ENCODE data around the gene SNRPD2.
A peak's percentile ranks its signal among the peaks of the same experiment; 100 is the strongest.

SNRPD2 gene

GRCh38 chr19:45682908-45683307 is 8.8 kb downstream of the SNRPD2 start:
- H3K36me3 ChIP-seq (ENCODE audit: insufficient read depth, low read length), result peaks cover 23% of the 10 kb centered on the region
- TF ChIP-seq FOXP2 (optimal IDR thresholded peaks at IDR 0.05; ENCODE audit: control extremely low read depth, extremely low read length, insufficient read depth), result no peak
- no peak for TF ChIP-seq POLR2AphosphoS5 (IDR thresholded peaks at IDR 0.05; ENCODE audit: borderline replicate concordance, low read depth, low read length)
- no peak for TF ChIP-seq EZH2 (IDR thresholded peaks at IDR 0.05)
- H3K27ac ChIP-seq, result no peak overlapping the region

GRCh38 chr19:45682117-45682516 is 9.6 kb downstream of the SNRPD2 start:
- H3K36me3 ChIP-seq (ENCODE audit: insufficient read depth, low read length), result peaks cover 15% of the 10 kb centered on the region
- H3K4me3 ChIP-seq, result peak overlapping the region; percentile 78
- TF ChIP-seq FOXP2 (optimal IDR thresholded peaks at IDR 0.05; ENCODE audit: control extremely low read depth, extremely low read length, insufficient read depth) (no peak), EZH2 (IDR thresholded peaks at IDR 0.05) (no peak), POLR2AphosphoS5 (IDR thresholded peaks at IDR 0.05; ENCODE audit: borderline replicate concordance, low read depth, low read length) (no peak)
- H3K9me3 ChIP-seq (ENCODE audit: low read depth, low read length), result no peaks in the 10 kb centered on the region
- DNase-seq (ENCODE audit: low read depth, low spot score), result no peak
- H3K9ac ChIP-seq (ENCODE audit: insufficient read length), result no peak overlapping the region
- H3K27ac ChIP-seq, result no peak overlapping the region

More at GRCh38 chr19:45682908-45683307, 8.8 kb downstream of the SNRPD2 start:
- H3K9me3 ChIP-seq (ENCODE audit: low read depth, low read length), result no peaks in the 10 kb centered on the region
- no peak overlapping the region for H3K9ac ChIP-seq (ENCODE audit: insufficient read length)
- no peak for DNase-seq (ENCODE audit: low read depth, low spot score)
- H3K4me3 ChIP-seq, result no peak overlapping the region

GRCh38 chr19:45681391-45682015 is 10.2 kb downstream of the SNRPD2 start:
- peak; percentile 26 for TF ChIP-seq FOXP2 (optimal IDR thresholded peaks at IDR 0.05; ENCODE audit: control extremely low read depth, extremely low read length, insufficient read depth)
- no peak for TF ChIP-seq POLR2AphosphoS5 (IDR thresholded peaks at IDR 0.05; ENCODE audit: borderline replicate concordance, low read depth, low read length)
- TF ChIP-seq EZH2 (IDR thresholded peaks at IDR 0.05), result no peak
- Histone ChIP-seq H3K9ac (ENCODE audit: insufficient read length) (no peak overlapping the region), H3K27ac (no peak overlapping the region), H3K9me3 (ENCODE audit: low read depth, low read length) (no peaks in the 10 kb centered on the region), H3K36me3 (ENCODE audit: insufficient read depth, low read length) (peaks cover 11% of the 10 kb centered on the region; the same call in 1 of the 2 replicates), H3K4me3 (peak overlapping the region; percentile 78)
- DNase-seq (ENCODE audit: low read depth, low spot score), result no peak

- TF ChIP-seq EZH2 (IDR thresholded peaks at IDR 0.05) (no peak), POLR2AphosphoS5 (IDR thresholded peaks at IDR 0.05; ENCODE audit: borderline replicate concordance, low read depth, low read length) (no peak), FOXP2 (optimal IDR thresholded peaks at IDR 0.05; ENCODE audit: control extremely low read depth, extremely low read length, insufficient read depth) (no peak)
- H3K4me3 ChIP-seq, result peak overlapping the region; percentile 71
These were observed 14.2 kb downstream of the SNRPD2 start for GRCh38 chr19:45677351-45678230.

GRCh38 chr19:45676851-45677263 is 14.9 kb downstream of the SNRPD2 start:
- DNase-seq (ENCODE audit: low read depth, low spot score), result no peak
- H3K27ac ChIP-seq, result no peak overlapping the region
- no peaks in the 10 kb centered on the region for H3K9me3 ChIP-seq (ENCODE audit: low read depth, low read length)
- no peak for TF ChIP-seq POLR2AphosphoS5 (IDR thresholded peaks at IDR 0.05; ENCODE audit: borderline replicate concordance, low read depth, low read length)
- TF ChIP-seq EZH2 (IDR thresholded peaks at IDR 0.05), result no peak
- no peak for TF ChIP-seq FOXP2 (optimal IDR thresholded peaks at IDR 0.05; ENCODE audit: control extremely low read depth, extremely low read length, insufficient read depth)
- peak overlapping the region; percentile 71; the same call in 1 of the 2 replicates for H3K4me3 ChIP-seq
- H3K9ac ChIP-seq (ENCODE audit: insufficient read length), result no peak overlapping the region
- no peaks in the 10 kb centered on the region for H3K36me3 ChIP-seq (ENCODE audit: insufficient read depth, low read length)

More at GRCh38 chr19:45677351-45678230, 14.2 kb downstream of the SNRPD2 start:
- Histone ChIP-seq H3K36me3 (ENCODE audit: insufficient read depth, low read length) (no peaks in the 10 kb centered on the region), H3K9me3 (ENCODE audit: low read depth, low read length) (no peaks in the 10 kb centered on the region), H3K9ac (ENCODE audit: insufficient read length) (no peak overlapping the region), H3K27ac (no peak overlapping the region)
- DNase-seq (ENCODE audit: low read depth, low spot score), result peak; percentile 75

- H3K9ac ChIP-seq (ENCODE audit: insufficient read length), result no peak overlapping the region
- H3K9me3 ChIP-seq (ENCODE audit: low read depth, low read length), result no peaks in the 10 kb centered on the region
- TF ChIP-seq EZH2 (IDR thresholded peaks at IDR 0.05) (no peak), FOXP2 (optimal IDR thresholded peaks at IDR 0.05; ENCODE audit: control extremely low read depth, extremely low read length, insufficient read depth) (no peak), POLR2AphosphoS5 (IDR thresholded peaks at IDR 0.05; ENCODE audit: borderline replicate concordance, low read depth, low read length) (no peak)
- no peaks in the 10 kb centered on the region for H3K36me3 ChIP-seq (ENCODE audit: insufficient read depth, low read length)
- no peak overlapping the region for H3K4me3 ChIP-seq
- no peak overlapping the region for H3K27ac ChIP-seq
- DNase-seq (ENCODE audit: low read depth, low spot score), result no peak
These were observed 16.8 kb downstream of the SNRPD2 start for GRCh38 chr19:45674946-45675345.

- Histone ChIP-seq H3K9ac (ENCODE audit: insufficient read length) (no peak overlapping the region), H3K9me3 (ENCODE audit: low read depth, low read length) (no peaks in the 10 kb centered on the region), H3K36me3 (ENCODE audit: insufficient read depth, low read length) (no peaks in the 10 kb centered on the region), H3K27ac (no peak overlapping the region), H3K4me3 (no peak overlapping the region)
- peak; percentile 32 for DNase-seq (ENCODE audit: low read depth, low spot score)
- TF ChIP-seq POLR2AphosphoS5 (IDR thresholded peaks at IDR 0.05; ENCODE audit: borderline replicate concordance, low read depth, low read length), result no peak
- TF ChIP-seq FOXP2 (optimal IDR thresholded peaks at IDR 0.05; ENCODE audit: control extremely low read depth, extremely low read length, insufficient read depth), result no peak
- TF ChIP-seq EZH2 (IDR thresholded peaks at IDR 0.05), result no peak
These were observed 20.9 kb downstream of the SNRPD2 start for GRCh38 chr19:45670670-45671453.

All from SK-N-MC (cell line).